Measurements from ENCODE around the gene URGCP. TPM values are rescaled to one million over a fixed set of nuclear protein-coding genes. Genes with fewer than 3 reads are reported as not detected.
A peak's percentile ranks its signal among the peaks of the same experiment; 100 is the strongest.

The URGCP gene
- total and polyA plus RNA-seq, 5 donors from 2014 or later, result 14.6 to 31.0 (median 21.0) TPM

- ATAC-seq (ENCODE audit: low read depth in 2 of 2) (no peak), DNase-seq (no peak)
- Mint-ChIP-seq H3K36me3 (peaks cover 19% of the 10 kb centered on the region), H3K27me3 (peaks cover 4% of the 10 kb centered on the region), H3K4me1 (peaks cover 6 to 33% (median 16%) of the 10 kb centered on the region in 4 donors), H3K27ac (peak overlapping the region; percentile 82 to 95 (median 92)), H3K4me3 (peak overlapping the region; percentile 94 to 96 (median 96)), H3K9me3 (no peaks in the 10 kb centered on the region)
- Histone ChIP-seq H3K27me3 (ENCODE audit: control insufficient read depth, insufficient read depth, low read length) (no peaks in the 10 kb centered on the region), H3K27ac (ENCODE audit: insufficient read depth, low read length, poor library complexity, severe bottlenecking) (peak overlapping the region; percentile 64), H3K9me3 (ENCODE audit: control insufficient read depth in 2 of 2, low read length in 2 of 2) (no peaks in the 10 kb centered on the region), H3K4me1 (ENCODE audit: control insufficient read depth, insufficient read depth, low read length, poor library complexity, severe bottlenecking) (peaks cover 17% of the 10 kb centered on the region), H3K4me3 (ENCODE audit: low read depth, low read length) (peak overlapping the region; percentile 79), H3K36me3 (ENCODE audit: control insufficient read depth, insufficient read depth, low read length) (peaks cover 19% of the 10 kb centered on the region)
Measured at GRCh38 chr7:43869867-43870240, 36.5 kb downstream of the URGCP start.

GRCh38 chr7:43869006-43869866, 37.2 kb downstream of the URGCP start, which contains the start of gene MRPS24:
Gene MRPS24 (minus strand): TSS chr7:43869517. CDS start chr7:43869495, 22 bp downstream.
- peaks cover 17% of the 10 kb centered on the region for H3K4me1 ChIP-seq (ENCODE audit: control insufficient read depth, insufficient read depth, low read length, poor library complexity, severe bottlenecking)
- Mint-ChIP-seq H3K36me3 (peaks cover 19% of the 10 kb centered on the region), H3K27ac (peak within 1 kb of the TSS; percentile 82 to 95 (median 92)), H3K9me3 (no peaks in the 10 kb centered on the region), H3K27me3 (peaks cover 4% of the 10 kb centered on the region), H3K4me3 (peak within 1 kb of the TSS; percentile 94 to 96 (median 96)), H3K4me1 (peaks cover 6 to 33% (median 16%) of the 10 kb centered on the region in 4 donors)
- H3K9me3 ChIP-seq (ENCODE audit: control insufficient read depth in 2 of 2, low read length in 2 of 2), result no peaks in the 10 kb centered on the region
- H3K27me3 ChIP-seq (ENCODE audit: control insufficient read depth, insufficient read depth, low read length), result no peaks in the 10 kb centered on the region
- peak within 1 kb of the TSS; percentile 64 for H3K27ac ChIP-seq (ENCODE audit: insufficient read depth, low read length, poor library complexity, severe bottlenecking)
- H3K4me3 ChIP-seq (ENCODE audit: low read depth, low read length), result peak within 1 kb of the TSS; percentile 79
- DNase-seq, result peak; percentile 90 to 97 (median 92)
- ATAC-seq (ENCODE audit: low read depth in 2 of 2), result peak; percentile 100
- peaks cover 19% of the 10 kb centered on the region for H3K36me3 ChIP-seq (ENCODE audit: control insufficient read depth, insufficient read depth, low read length)

GRCh38 chr7:43868681-43869005, 37.8 kb downstream of the URGCP start:
- no peaks in the 10 kb centered on the region for H3K9me3 ChIP-seq (ENCODE audit: control insufficient read depth in 2 of 2, low read length in 2 of 2)
- Mint-ChIP-seq H3K4me3 (peak overlapping the region; percentile 94 to 96 (median 96)), H3K36me3 (peaks cover 19% of the 10 kb centered on the region), H3K9me3 (peaks cover 0 to 1% (median 0%) of the 10 kb centered on the region in 7 donors), H3K27me3 (peaks cover 4% of the 10 kb centered on the region), H3K27ac (peak overlapping the region; percentile 71 to 84 (median 84)), H3K4me1 (peaks cover 6 to 33% (median 16%) of the 10 kb centered on the region in 4 donors)
- ATAC-seq (ENCODE audit: low read depth in 2 of 2), result no peak
- peaks cover 19% of the 10 kb centered on the region for H3K36me3 ChIP-seq (ENCODE audit: control insufficient read depth, insufficient read depth, low read length)
- peak overlapping the region; percentile 77 for H3K4me3 ChIP-seq (ENCODE audit: low read depth, low read length)
- H3K27me3 ChIP-seq (ENCODE audit: control insufficient read depth, insufficient read depth, low read length), result no peaks in the 10 kb centered on the region
- H3K27ac ChIP-seq (ENCODE audit: insufficient read depth, low read length, poor library complexity, severe bottlenecking), result peak overlapping the region; percentile 64
- peak in 1 of 3 donors; percentile 23 for DNase-seq
- H3K4me1 ChIP-seq (ENCODE audit: control insufficient read depth, insufficient read depth, low read length, poor library complexity, severe bottlenecking), result peaks cover 17% of the 10 kb centered on the region

GRCh38 chr7:43868181-43868580, 38.2 kb downstream of the URGCP start:
- H3K9me3 Mint-ChIP-seq, result peaks cover 0 to 1% (median 0%) of the 10 kb centered on the region in 7 donors
- peak overlapping the region; percentile 77 for H3K4me3 ChIP-seq (ENCODE audit: low read depth, low read length)
- H3K9me3 ChIP-seq (ENCODE audit: control insufficient read depth in 2 of 2, low read length in 2 of 2), result no peaks in the 10 kb centered on the region
- peaks cover 17% of the 10 kb centered on the region for H3K4me1 ChIP-seq (ENCODE audit: control insufficient read depth, insufficient read depth, low read length, poor library complexity, severe bottlenecking)
- H3K27me3 ChIP-seq (ENCODE audit: control insufficient read depth, insufficient read depth, low read length), result no peaks in the 10 kb centered on the region
- no peak overlapping the region for H3K27ac ChIP-seq (ENCODE audit: insufficient read depth, low read length, poor library complexity, severe bottlenecking)
- peaks cover 19% of the 10 kb centered on the region for H3K36me3 Mint-ChIP-seq
- H3K4me1 Mint-ChIP-seq, result peaks cover 6 to 33% (median 16%) of the 10 kb centered on the region in 4 donors
- H3K27ac Mint-ChIP-seq, result peak overlapping the region in 1 of 3 donors; percentile 84
- DNase-seq, result no peak
- peaks cover 9% of the 10 kb centered on the region for H3K27me3 Mint-ChIP-seq
- peak overlapping the region; percentile 94 to 96 (median 96) for H3K4me3 Mint-ChIP-seq
- peaks cover 19% of the 10 kb centered on the region for H3K36me3 ChIP-seq (ENCODE audit: control insufficient read depth, insufficient read depth, low read length)
- ATAC-seq (ENCODE audit: low read depth in 2 of 2), result no peak

GRCh38 chr7:43865277-43865676, 41.1 kb downstream of the URGCP start:
- H3K27me3 ChIP-seq (ENCODE audit: control insufficient read depth, insufficient read depth, low read length), result no peaks in the 10 kb centered on the region
- H3K27ac Mint-ChIP-seq, result no peak overlapping the region
- H3K4me1 Mint-ChIP-seq, result peaks cover 6 to 28% (median 14%) of the 10 kb centered on the region in 4 donors
- H3K9me3 ChIP-seq (ENCODE audit: control insufficient read depth in 2 of 2, low read length in 2 of 2), result no peaks in the 10 kb centered on the region
- no peak overlapping the region for H3K4me3 ChIP-seq (ENCODE audit: low read depth, low read length)
- peaks cover 19% of the 10 kb centered on the region for H3K36me3 ChIP-seq (ENCODE audit: control insufficient read depth, insufficient read depth, low read length)
- ATAC-seq (ENCODE audit: low read depth in 2 of 2), result no peak
- peak overlapping the region in 1 of 4 donors; percentile 80 for H3K4me3 Mint-ChIP-seq
- H3K9me3 Mint-ChIP-seq, result peaks cover 0 to 1% (median 0%) of the 10 kb centered on the region in 7 donors
- peaks cover 17% of the 10 kb centered on the region for H3K4me1 ChIP-seq (ENCODE audit: control insufficient read depth, insufficient read depth, low read length, poor library complexity, severe bottlenecking)
- no peak overlapping the region for H3K27ac ChIP-seq (ENCODE audit: insufficient read depth, low read length, poor library complexity, severe bottlenecking)
- no peak for DNase-seq
- peaks cover 13% of the 10 kb centered on the region for H3K27me3 Mint-ChIP-seq
- H3K36me3 Mint-ChIP-seq, result peaks cover 19% of the 10 kb centered on the region

- Mint-ChIP-seq H3K4me1 (peaks cover 6 to 18% (median 8%) of the 10 kb centered on the region in 4 donors), H3K36me3 (peaks cover 19% of the 10 kb centered on the region), H3K4me3 (peak overlapping the region in 1 of 4 donors; percentile 63), H3K27ac (no peak overlapping the region), H3K9me3 (peaks cover 0 to 1% (median 0%) of the 10 kb centered on the region in 7 donors), H3K27me3 (peaks cover 9% of the 10 kb centered on the region)
- H3K36me3 ChIP-seq (ENCODE audit: control insufficient read depth, insufficient read depth, low read length), result peaks cover 19% of the 10 kb centered on the region
- DNase-seq (no peak), ATAC-seq (ENCODE audit: low read depth in 2 of 2) (no peak)
- no peak overlapping the region for H3K4me3 ChIP-seq (ENCODE audit: low read depth, low read length)
- no peaks in the 10 kb centered on the region for H3K27me3 ChIP-seq (ENCODE audit: control insufficient read depth, insufficient read depth, low read length)
- no peaks in the 10 kb centered on the region for H3K9me3 ChIP-seq (ENCODE audit: control insufficient read depth in 2 of 2, low read length in 2 of 2)
- H3K4me1 ChIP-seq (ENCODE audit: control insufficient read depth, insufficient read depth, low read length, poor library complexity, severe bottlenecking), result peaks cover 10% of the 10 kb centered on the region
- no peak overlapping the region for H3K27ac ChIP-seq (ENCODE audit: insufficient read depth, low read length, poor library complexity, severe bottlenecking)
Measured at GRCh38 chr7:43864126-43864525, 42.3 kb downstream of the URGCP start.

GRCh38 chr7:43856996-43857395, 49.4 kb downstream of the URGCP start:
- Histone ChIP-seq H3K4me1 (ENCODE audit: control insufficient read depth, insufficient read depth, low read length, poor library complexity, severe bottlenecking) (no peaks in the 10 kb centered on the region), H3K27ac (ENCODE audit: insufficient read depth, low read length, poor library complexity, severe bottlenecking) (no peak overlapping the region), H3K36me3 (ENCODE audit: control insufficient read depth, insufficient read depth, low read length) (no peaks in the 10 kb centered on the region), H3K4me3 (ENCODE audit: low read depth, low read length) (no peak overlapping the region), H3K9me3 (ENCODE audit: control insufficient read depth in 2 of 2, low read length in 2 of 2) (no peaks in the 10 kb centered on the region), H3K27me3 (ENCODE audit: control insufficient read depth, insufficient read depth, low read length) (no peaks in the 10 kb centered on the region)
- H3K36me3 Mint-ChIP-seq, result no peaks in the 10 kb centered on the region
- no peak for ATAC-seq (ENCODE audit: low read depth in 2 of 2)
- no peaks in the 10 kb centered on the region for H3K4me1 Mint-ChIP-seq
- H3K9me3 Mint-ChIP-seq, result peaks cover 0 to 2% (median 0%) of the 10 kb centered on the region in 7 donors
- peaks cover 6% of the 10 kb centered on the region for H3K27me3 Mint-ChIP-seq
- DNase-seq, result no peak
- H3K4me3 Mint-ChIP-seq, result no peak overlapping the region
- no peak overlapping the region for H3K27ac Mint-ChIP-seq

Data from CD4-positive, CD25-positive, alpha-beta regulatory T cell (primary cell).